Adrenal gland (tissue), 5 donors: ENCODE results near the gene COX10.

Source experiments
- POLR2A ChIP-seq, 2 donors: fragments of 450-650 bp; IDR thresholded peaks; one replicate each; pipeline ENCODE4 v1.6.1; 2017; ENCODE audit warnings: antibody characterized with exemption in 2 of 2, mild to moderate bottlenecking in 2 of 2, moderate library complexity in 1 of 2
- TF ChIP-seq, protein P1 (sequence below), 6 experiments: fragments of 450-650 bp in 4 of 6; fragments of 200-600 bp in 2 of 6; sonication (generic) in 1 of 6; IDR thresholded peaks; 1 replicate in 5 of 6; 2 replicates in 1 of 6; pipeline versions ENCODE4 v1.5.1 to v1.8.0; 2016 to 2021; ENCODE audit warnings: antibody characterized with exemption in 6 of 6, mild to moderate bottlenecking in 2 of 6, moderate library complexity in 1 of 6
- donor health status: DM: no; HTN: no; CAD: no.

- TF ChIP-seq, protein P1, sequence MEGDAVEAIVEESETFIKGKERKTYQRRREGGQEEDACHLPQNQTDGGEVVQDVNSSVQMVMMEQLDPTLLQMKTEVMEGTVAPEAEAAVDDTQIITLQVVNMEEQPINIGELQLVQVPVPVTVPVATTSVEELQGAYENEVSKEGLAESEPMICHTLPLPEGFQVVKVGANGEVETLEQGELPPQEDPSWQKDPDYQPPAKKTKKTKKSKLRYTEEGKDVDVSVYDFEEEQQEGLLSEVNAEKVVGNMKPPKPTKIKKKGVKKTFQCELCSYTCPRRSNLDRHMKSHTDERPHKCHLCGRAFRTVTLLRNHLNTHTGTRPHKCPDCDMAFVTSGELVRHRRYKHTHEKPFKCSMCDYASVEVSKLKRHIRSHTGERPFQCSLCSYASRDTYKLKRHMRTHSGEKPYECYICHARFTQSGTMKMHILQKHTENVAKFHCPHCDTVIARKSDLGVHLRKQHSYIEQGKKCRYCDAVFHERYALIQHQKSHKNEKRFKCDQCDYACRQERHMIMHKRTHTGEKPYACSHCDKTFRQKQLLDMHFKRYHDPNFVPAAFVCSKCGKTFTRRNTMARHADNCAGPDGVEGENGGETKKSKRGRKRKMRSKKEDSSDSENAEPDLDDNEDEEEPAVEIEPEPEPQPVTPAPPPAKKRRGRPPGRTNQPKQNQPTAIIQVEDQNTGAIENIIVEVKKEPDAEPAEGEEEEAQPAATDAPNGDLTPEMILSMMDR (IDR thresholded peaks at IDR 0.05), result no peak
- TF ChIP-seq POLR2A (IDR thresholded peaks at IDR 0.05), result no peak
Observed at GRCh38 chr17:14196377-14196997, 127.2 kb downstream of the COX10 start.
